KMS-11 (cell line): ENCODE measurements around the gene EPS15.

ENCODE experiments used
- H2AFZ ChIP-seq: fragments of 200-600 bp; sonication (generic); 2 replicates; pipeline ENCODE4 v1.6.1; 2016; ENCODE audit warnings: antibody characterized with exemption, mixed run types, low read depth
- H3K27ac ChIP-seq: fragments of 200-600 bp; sonication (generic); 2 replicates; pipeline ENCODE4 v1.6.1; 2016; ENCODE audit warnings: mild to moderate bottlenecking, mixed run types
- H3K27me3 ChIP-seq: fragments of 200-600 bp; sonication (generic); 2 replicates; pipeline ENCODE4 v1.6.1; 2017; ENCODE audit warnings: mild to moderate bottlenecking, low read depth, mixed run types, moderate library complexity; ENCODE audit not compliant: insufficient read depth
- H3K36me3 ChIP-seq: fragments of 200-600 bp; sonication (generic); 2 replicates; pipeline ENCODE4 v1.6.1; 2017; ENCODE audit warnings: mild to moderate bottlenecking, mixed run types; ENCODE audit not compliant: insufficient read depth
- H3K4me1 ChIP-seq: fragments of 200-600 bp; sonication (generic); 2 replicates; pipeline ENCODE4 v1.6.1; 2016; ENCODE audit warnings: mild to moderate bottlenecking, low read depth, mixed run types; ENCODE audit not compliant: poor library complexity, severe bottlenecking
- H3K4me2 ChIP-seq: fragments of 200-600 bp; sonication (generic); 2 replicates; pipeline ENCODE4 v1.7.0; 2016; ENCODE audit warnings: mild to moderate bottlenecking, mixed run types
- H3K4me3 ChIP-seq: fragments of 200-600 bp; sonication (generic); IDR thresholded peaks from 2 replicates; pipeline ENCODE4 v1.6.1; 2017; ENCODE audit warnings: low read depth, low read length, mixed read lengths; ENCODE audit not compliant: insufficient read depth
- H3K79me2 ChIP-seq: fragments of 200-600 bp; sonication (generic); 2 replicates; pipeline ENCODE4 v1.6.1; 2016; ENCODE audit warnings: low read depth, mixed run types; ENCODE audit not compliant: insufficient read depth
- H3K9ac ChIP-seq: fragments of 200-600 bp; sonication (generic); 2 replicates; pipeline ENCODE4 v1.6.1; 2016; ENCODE audit warnings: mild to moderate bottlenecking, mixed run types
- H4K20me1 ChIP-seq: fragments of 200-600 bp; sonication (generic); 2 replicates; pipeline ENCODE4 v1.6.1; 2016; ENCODE audit warnings: mild to moderate bottlenecking, mixed run types; ENCODE audit not compliant: insufficient read depth
- TF ChIP-seq, protein P1 (sequence below): fragments of 200-600 bp; sonication (generic); conservative IDR thresholded peaks from 2 replicates; pipeline ENCODE4 v1.6.1; 2017; ENCODE audit warnings: low read depth, mild to moderate bottlenecking, antibody characterized with exemption, low read length, moderate library complexity, mixed read lengths

EPS15 gene

DNA sequence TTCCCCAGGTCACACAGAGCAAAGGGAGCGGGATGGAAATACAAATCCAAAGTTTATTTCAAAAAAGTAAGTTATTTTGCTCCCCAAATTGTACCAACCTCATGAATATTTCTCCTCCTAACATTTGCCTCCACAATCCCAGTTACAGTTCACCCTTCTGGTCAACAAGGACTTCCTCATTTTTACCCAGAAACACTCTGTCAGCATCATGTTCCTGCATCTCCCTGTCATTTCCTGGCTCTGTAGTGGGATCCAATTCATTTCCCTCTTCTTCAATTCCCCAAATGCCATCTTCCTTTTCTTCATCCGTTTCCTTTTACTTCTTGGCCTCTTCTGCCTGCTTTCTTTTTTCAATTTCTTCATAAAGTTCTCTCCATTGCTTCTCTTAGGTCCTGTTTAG, 32.0 kb upstream of the EPS15 start:
- Histone ChIP-seq H3K4me3 (no peak overlapping the region), H3K36me3 (no peaks in the 10 kb centered on the region), H3K79me2 (no peaks in the 10 kb centered on the region), H3K27me3 (no peaks in the 10 kb centered on the region), H3K4me1 (no peaks in the 10 kb centered on the region), H3K4me2 (no peak overlapping the region), H3K9ac (no peak overlapping the region), H2AFZ (no peak overlapping the region), H3K27ac (no peak overlapping the region), H4K20me1 (no peaks in the 10 kb centered on the region)
- TF ChIP-seq, protein P1, sequence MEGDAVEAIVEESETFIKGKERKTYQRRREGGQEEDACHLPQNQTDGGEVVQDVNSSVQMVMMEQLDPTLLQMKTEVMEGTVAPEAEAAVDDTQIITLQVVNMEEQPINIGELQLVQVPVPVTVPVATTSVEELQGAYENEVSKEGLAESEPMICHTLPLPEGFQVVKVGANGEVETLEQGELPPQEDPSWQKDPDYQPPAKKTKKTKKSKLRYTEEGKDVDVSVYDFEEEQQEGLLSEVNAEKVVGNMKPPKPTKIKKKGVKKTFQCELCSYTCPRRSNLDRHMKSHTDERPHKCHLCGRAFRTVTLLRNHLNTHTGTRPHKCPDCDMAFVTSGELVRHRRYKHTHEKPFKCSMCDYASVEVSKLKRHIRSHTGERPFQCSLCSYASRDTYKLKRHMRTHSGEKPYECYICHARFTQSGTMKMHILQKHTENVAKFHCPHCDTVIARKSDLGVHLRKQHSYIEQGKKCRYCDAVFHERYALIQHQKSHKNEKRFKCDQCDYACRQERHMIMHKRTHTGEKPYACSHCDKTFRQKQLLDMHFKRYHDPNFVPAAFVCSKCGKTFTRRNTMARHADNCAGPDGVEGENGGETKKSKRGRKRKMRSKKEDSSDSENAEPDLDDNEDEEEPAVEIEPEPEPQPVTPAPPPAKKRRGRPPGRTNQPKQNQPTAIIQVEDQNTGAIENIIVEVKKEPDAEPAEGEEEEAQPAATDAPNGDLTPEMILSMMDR, result no peak

DNA sequence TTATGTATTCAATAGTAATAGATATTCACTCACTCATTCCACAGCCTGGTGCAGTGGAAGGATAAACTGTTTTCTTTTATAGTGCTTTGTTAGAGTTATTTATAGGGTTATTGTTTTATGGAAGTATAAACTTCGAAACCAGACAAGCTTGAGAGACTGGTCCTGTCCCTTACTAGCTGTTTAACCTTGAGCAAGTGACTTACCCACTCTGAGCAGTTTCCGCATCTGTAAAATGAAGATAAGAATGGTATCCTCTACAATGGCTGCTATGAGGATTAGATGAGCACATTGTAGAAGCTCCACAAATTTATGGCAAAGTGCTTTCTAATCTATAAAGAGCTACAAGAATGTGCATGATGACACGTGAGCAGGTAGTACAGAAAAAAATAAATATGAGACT, 30.8 kb upstream of the EPS15 start:
- Histone ChIP-seq H3K79me2 (no peaks in the 10 kb centered on the region), H3K36me3 (no peaks in the 10 kb centered on the region), H3K27me3 (no peaks in the 10 kb centered on the region), H2AFZ (no peak overlapping the region), H3K9ac (no peak overlapping the region), H3K4me2 (no peak overlapping the region), H4K20me1 (no peaks in the 10 kb centered on the region), H3K4me1 (no peaks in the 10 kb centered on the region), H3K4me3 (no peak overlapping the region), H3K27ac (no peak overlapping the region)
- TF ChIP-seq, protein P1, result no peak

DNA sequence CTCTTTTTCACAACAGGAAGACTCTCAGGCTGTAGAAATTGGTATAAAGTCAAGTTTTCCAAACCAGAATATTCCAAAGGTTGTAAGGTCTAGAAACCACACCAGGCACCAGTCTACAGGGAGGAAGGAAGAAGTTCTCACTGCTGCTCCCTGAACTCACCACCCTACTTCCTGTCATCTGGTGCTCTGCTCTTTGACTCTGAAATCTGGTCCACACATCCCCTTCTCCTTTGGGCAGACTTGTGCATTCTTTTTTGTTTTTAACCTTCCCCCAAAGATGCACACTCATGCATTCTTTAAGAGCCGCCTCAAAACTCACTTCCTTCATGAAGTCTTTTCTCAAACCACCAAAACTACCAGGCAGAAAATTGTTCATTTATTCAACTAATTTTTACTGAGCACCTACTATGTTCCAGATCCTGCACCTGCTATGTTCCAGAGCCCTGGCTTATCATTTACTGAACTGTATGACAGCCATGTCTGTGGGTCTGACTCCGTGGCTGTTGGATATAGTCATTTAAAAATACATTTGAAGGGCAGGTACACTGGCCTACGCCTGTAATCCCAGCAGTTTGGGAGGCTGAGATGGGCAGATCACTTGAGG, 30.1 kb upstream of the EPS15 start:
- H3K4me3 ChIP-seq, result no peak overlapping the region
- H3K4me2 ChIP-seq, result no peak overlapping the region
- no peak overlapping the region for H2AFZ ChIP-seq
- H3K9ac ChIP-seq, result no peak overlapping the region
- H3K36me3 ChIP-seq, result no peaks in the 10 kb centered on the region
- H3K4me1 ChIP-seq, result no peaks in the 10 kb centered on the region
- no peaks in the 10 kb centered on the region for H4K20me1 ChIP-seq
- no peaks in the 10 kb centered on the region for H3K79me2 ChIP-seq
- H3K27ac ChIP-seq, result no peak overlapping the region
- no peaks in the 10 kb centered on the region for H3K27me3 ChIP-seq
- TF ChIP-seq, protein P1, result no peak

DNA sequence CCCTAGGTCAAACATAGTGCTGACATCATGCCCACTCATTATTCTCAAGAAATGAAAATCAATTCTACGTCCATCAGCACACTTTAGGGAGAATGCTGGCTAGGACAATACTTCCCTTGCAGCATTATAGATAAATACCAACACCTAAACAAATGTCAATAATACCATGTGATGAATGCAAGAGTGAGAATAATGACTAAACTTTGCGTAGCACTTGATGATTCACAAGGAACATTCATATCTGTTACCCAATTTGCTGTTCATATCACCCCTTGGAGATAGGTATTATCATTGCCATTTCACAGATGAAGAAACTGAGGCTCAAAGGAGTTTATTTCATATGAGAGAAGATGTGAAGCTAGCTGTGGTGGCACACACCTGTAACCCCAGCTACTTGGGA, 24.8 kb upstream of the EPS15 start:
- Histone ChIP-seq H3K36me3 (no peaks in the 10 kb centered on the region), H3K27ac (no peak overlapping the region), H3K27me3 (no peaks in the 10 kb centered on the region), H3K4me3 (no peak overlapping the region), H2AFZ (no peak overlapping the region), H3K4me1 (no peaks in the 10 kb centered on the region), H4K20me1 (no peaks in the 10 kb centered on the region), H3K79me2 (no peaks in the 10 kb centered on the region), H3K9ac (no peak overlapping the region), H3K4me2 (no peak overlapping the region)
- TF ChIP-seq, protein P1, result no peak
